ENCODE results near the gene TWNK. TPM values are rescaled to one million over a fixed set of nuclear protein-coding genes. Genes with fewer than 3 reads are reported as not detected.

Gene TWNK
- total and polyA plus RNA-seq, 10 of the 15 experiments (the other 5 are each of a cell fraction or from before 2014, with no cell fraction given): 13.6 to 32.8 (median 18.0) TPM

- no peak for TF ChIP-seq ZBTB40 (IDR thresholded peaks at IDR 0.05; ENCODE audit: borderline replicate concordance)
Observed at GRCh38 chr10:101001659-101002035, 14.3 kb downstream of the TWNK start (continued).

- Histone ChIP-seq H3K36me3 (ENCODE audit: control insufficient read depth in 2 of 2, insufficient read depth in 2 of 2, low read length in 1 of 2) (peaks cover 0 to 2% of the 10 kb centered on the region in 2 experiments; a peak in 3 of 4 replicates), H2AFZ (ENCODE audit: control insufficient read depth, low read depth, low read length) (no peak overlapping the region), H3K27ac (ENCODE audit: control insufficient read depth, insufficient read depth) (no peak overlapping the region), H3K9me3 (replicated peaks; ENCODE audit: control insufficient read depth, insufficient read depth, low read length) (no peaks in the 10 kb centered on the region), H3K4me1 (ENCODE audit: control insufficient read depth, insufficient read depth, low read length) (peaks cover 10% of the 10 kb centered on the region), H4K20me1 (ENCODE audit: control insufficient read depth, insufficient read depth) (no peaks in the 10 kb centered on the region), H3K4me3 (no peak overlapping the region), H3K9ac (ENCODE audit: control insufficient read depth, insufficient read depth, low read length) (no peak overlapping the region), H3K27me3 (replicated peaks in 1 of 2; ENCODE audit: control insufficient read depth in 2 of 2, insufficient read depth in 2 of 2, low read length in 1 of 2) (no peaks in the 10 kb centered on the region), H3K4me2 (ENCODE audit: control insufficient read depth, insufficient read depth) (no peak overlapping the region), H3K79me2 (ENCODE audit: control insufficient read depth, insufficient read depth, low read length) (peaks cover 10% of the 10 kb centered on the region)
- no peak for TF ChIP-seq SUPT20H (IDR thresholded peaks at IDR 0.05; ENCODE audit: borderline replicate concordance, control insufficient read depth, low read depth, low read length)
- TF ChIP-seq SUZ12 (IDR thresholded peaks at IDR 0.05; ENCODE audit: unreplicated experiment): no peak
- TF ChIP-seq ESRRA (IDR thresholded peaks at IDR 0.05; ENCODE audit: low read length): no peak
- no peak for TF ChIP-seq CEBPB (IDR thresholded peaks at IDR 0.05; ENCODE audit: borderline replicate concordance in 1 of 2, low read depth in 2 of 2, low read length in 2 of 2)
- TF ChIP-seq RELB (IDR thresholded peaks at IDR 0.05; ENCODE audit: low read depth): no peak
- no peak for TF ChIP-seq IRF4 (IDR thresholded peaks at IDR 0.05; ENCODE audit: low read depth, low read length)
- TF ChIP-seq NFXL1 (IDR thresholded peaks at IDR 0.05; ENCODE audit: borderline replicate concordance): no peak
- TF ChIP-seq ELK1 (IDR thresholded peaks at IDR 0.05; ENCODE audit: low read depth, low read length): no peak
- ChIA-PET POLR2A (interaction anchor here (0.6 kb wide), 1 partner anchor 579 kb away, joined by 4 read pairs; no protein-coding TSS in a partner anchor), CTCF (interaction anchor here (1.4 to 3.7 kb wide), 3 partner anchors 9 to 65 kb away, joined by 3 to 21 read pairs (median 5); no protein-coding TSS in a partner anchor), SMC1A (ENCODE audit: uncharacterized antibody, unreplicated experiment) (interaction anchor here (1.7 kb wide), 1 partner anchor 12 kb away, joined by 4 read pairs; no protein-coding TSS in a partner anchor), RAD21 (ENCODE audit: unreplicated experiment) (no interaction called here)
- intact Hi-C loops (cut with micrococcal nuclease; ENCODE audit: unreplicated experiment) (no loop called here), in situ Hi-C loops (cut with MboI) (no loop called here)
- no peak for DNase-seq (ENCODE audit: low read depth, low spot score)
- no peak for FAIRE-seq
- BruUV-seq (replicated peaks): no TSS peak
- ATAC-seq: no peak
- WGBS (ENCODE audit: insufficient coverage, insufficient replicate concordance, low lambda C conversion rate, missing lambda C conversion rate): 96% methylated on average over 11 of the region's 11 CpGs
Observed at GRCh38 chr10:101002456-101002855, 15.1 kb downstream of the TWNK start.
